ENCODE results near the gene FREM3.

- TF ChIP-seq CTCF (IDR thresholded peaks at IDR 0.05) (no peak), POLR2A (IDR thresholded peaks at IDR 0.05) (no peak)
These were observed 76.6 kb downstream of the FREM3 start for GRCh38 chr4:143623896-143624295.
